Liver (tissue), 9 donors: ENCODE data around the gene INHBB. TPM values are rescaled to one million over a fixed set of nuclear protein-coding genes. Genes with fewer than 3 reads are reported as not detected.

Experiments used
- DNase-seq: peaks from one replicate; pipeline ENCODE4 v3.0.0-alpha.2; 2017; ENCODE audit warnings: low spot score
- H3K27ac ChIP-seq, 2 donors: one replicate each; pipeline ENCODE4 v1.7.0; 2013; ENCODE audit warnings: inconsistent platforms in 2 of 2, low read length in 2 of 2, control low read depth in 1 of 2, low read depth in 1 of 2, mild to moderate bottlenecking in 1 of 2
- H3K27me3 ChIP-seq, 4 donors: one replicate each; pipeline versions ENCODE4 v1.6.1 to v1.7.0; 2013; ENCODE audit warnings: low read length in 3 of 4, inconsistent platforms in 1 of 4, mild to moderate bottlenecking in 1 of 4, moderate library complexity in 1 of 4; ENCODE audit not compliant: control insufficient read depth in 4 of 4, insufficient read depth in 4 of 4
- H3K36me3 ChIP-seq, 4 donors: one replicate each; pipeline versions ENCODE4 v1.6.1 to v1.7.0; 2013; ENCODE audit warnings: low read length in 3 of 4, mild to moderate bottlenecking in 3 of 4, low read depth in 1 of 4, moderate library complexity in 1 of 4; ENCODE audit not compliant: control insufficient read depth in 4 of 4, insufficient read depth in 3 of 4
- H3K4me1 ChIP-seq, 4 donors: one replicate each; pipeline versions ENCODE4 v1.6.1 to v1.7.0; 2013; ENCODE audit warnings: low read length in 3 of 4, mild to moderate bottlenecking in 3 of 4, moderate library complexity in 1 of 4; ENCODE audit not compliant: control insufficient read depth in 4 of 4, insufficient read depth in 4 of 4
- H3K4me3 ChIP-seq, 3 donors: one replicate each; pipeline versions ENCODE4 v1.6.1 to v1.7.0; 2013; ENCODE audit warnings: low read length in 3 of 3, control low read depth in 1 of 3, low read depth in 1 of 3, mild to moderate bottlenecking in 1 of 3
- H3K9ac ChIP-seq, 2 donors: one replicate each; pipeline ENCODE4 v1.7.0; 2013; ENCODE audit warnings: low read length in 2 of 2, mild to moderate bottlenecking in 2 of 2, moderate library complexity in 2 of 2, control low read depth in 1 of 2, low read depth in 1 of 2
- H3K9me3 ChIP-seq, 4 donors: one replicate each; pipeline versions ENCODE4 v1.6.1 to v1.7.0; 2013; ENCODE audit warnings: low read length in 3 of 4; ENCODE audit not compliant: control insufficient read depth in 4 of 4
- FOXA1 ChIP-seq: IDR thresholded peaks from 2 replicates; pipeline ENCODE4 v1.6.1; 2016; ENCODE audit warnings: antibody characterized with exemption
- GABPA ChIP-seq, 2 donors: IDR thresholded peaks in 1 of 2; conservative IDR thresholded peaks in 1 of 2; 2 replicates each; pipeline ENCODE4 v1.6.1; 2016; ENCODE audit warnings: antibody characterized with exemption in 2 of 2, mild to moderate bottlenecking in 1 of 2, moderate library complexity in 1 of 2
- HNF4A ChIP-seq, 2 donors: conservative IDR thresholded peaks; 2 replicates each; pipeline ENCODE4 v1.6.1; 2016; ENCODE audit warnings: antibody characterized with exemption in 2 of 2, mild to moderate bottlenecking in 2 of 2
- HNF4G ChIP-seq: IDR thresholded peaks from 2 replicates; pipeline ENCODE4 v1.6.1; 2016; ENCODE audit warnings: antibody characterized with exemption
- JUND ChIP-seq, 2 donors: IDR thresholded peaks; 2 replicates each; pipeline ENCODE4 v1.6.1; 2016; ENCODE audit warnings: antibody characterized with exemption in 2 of 2
- RAD21 ChIP-seq, 2 donors: IDR thresholded peaks; 2 replicates each; pipeline ENCODE4 v1.6.1; 2016; ENCODE audit warnings: antibody characterized with exemption in 2 of 2, mild to moderate bottlenecking in 2 of 2
- RXRA ChIP-seq, 2 donors: IDR thresholded peaks; 2 replicates each; pipeline ENCODE4 v1.6.1; 2017 to 2018; ENCODE audit warnings: antibody characterized with exemption in 2 of 2, mild to moderate bottlenecking in 1 of 2
- SP1 ChIP-seq: IDR thresholded peaks from 2 replicates; pipeline ENCODE4 v1.6.1; 2018; ENCODE audit warnings: antibody characterized with exemption, mild to moderate bottlenecking
- TAF1 ChIP-seq: conservative IDR thresholded peaks from 2 replicates; pipeline ENCODE4 v1.6.1; 2016; ENCODE audit warnings: antibody characterized with exemption, mild to moderate bottlenecking
- YY1 ChIP-seq: IDR thresholded peaks from 2 replicates; pipeline ENCODE4 v1.6.1; 2016; ENCODE audit warnings: antibody characterized with exemption, mild to moderate bottlenecking
- WGBS: extraction: QIAGEN DNeasy Blood & Tissue Kit; methylation state at CpG from one replicate; pipeline ENCODE4 v1.1.7; 2013; 5-methylcytosine and 5-hydroxymethylcytosine counted together
- polyA plus RNA-seq, 2 donors: library from polyadenylated mRNA; stranded (reverse) in 1 of 2; unstranded in 1 of 2; fragments of 200-250 nt in 1 of 2; fragments of >200 nt in 1 of 2; fragmentation: Nextera tagmentation in 1 of 2; extraction: Ambion mirVana in 1 of 2; gene quantifications; one replicate each; pipeline versions ENCODE4 v1.2.1 to v1.2.3, GENCODE V29; 2013 to 2015
- total RNA-seq, 2 donors: library from RNA; depleted of rRNA; stranded (reverse); fragments of >200 nt; gene quantifications; one replicate each; pipeline ENCODE4 v1.2.3, GENCODE V29; 2014
- TF ChIP-seq, protein P1 (sequence below): IDR thresholded peaks from 2 replicates; pipeline ENCODE4 v1.6.1; 2016; ENCODE audit warnings: antibody characterized with exemption
- TF ChIP-seq, protein P2 (sequence below): IDR thresholded peaks from 2 replicates; pipeline ENCODE4 v1.6.1; 2016; ENCODE audit warnings: antibody characterized with exemption
- TF ChIP-seq, protein P3 (sequence below): IDR thresholded peaks from 2 replicates; pipeline ENCODE4 v1.6.1; 2016; ENCODE audit warnings: antibody characterized with exemption, mild to moderate bottlenecking
- TF ChIP-seq, protein P4 (sequence below): IDR thresholded peaks from 2 replicates; pipeline ENCODE4 v1.6.1; 2016; ENCODE audit warnings: antibody characterized with exemption
- TF ChIP-seq, protein P5 (sequence below): fragments of 150-350 bp; IDR thresholded peaks from 2 replicates; pipeline ENCODE4 v1.5.1; 2017; ENCODE audit warnings: improper control_type of control experiment, low read depth, low read length; ENCODE audit not compliant: missing input control
- donor health status: healthy.
- donor health status: healthy.
- donor health status: healthy.
- donor health status: healthy.
- donor health status: healthy.

INHBB gene
- total and polyA plus RNA-seq, 4 donors: 0.36 to 7.4 (median 2.1) TPM

DNA sequence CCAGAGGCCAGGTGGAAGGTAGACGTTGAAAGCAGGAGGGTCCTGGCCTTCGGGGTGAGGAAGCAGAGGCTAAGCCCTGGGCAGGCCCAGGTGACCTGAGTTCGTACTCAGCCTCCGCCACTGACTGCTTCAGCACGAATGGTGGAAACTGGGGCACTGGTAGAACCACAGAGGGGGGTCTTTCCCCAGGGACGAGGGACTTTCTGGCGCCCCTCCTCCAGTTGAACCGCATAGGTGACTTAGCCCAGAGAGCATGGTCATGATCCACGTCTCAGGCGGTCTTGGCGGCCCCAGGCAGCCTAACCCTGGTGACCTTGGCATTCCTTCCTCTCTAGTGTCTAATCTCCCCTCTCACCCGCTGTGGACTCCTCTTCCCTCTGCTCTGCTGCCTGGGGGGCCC lies 30.2 kb downstream of the INHBB start (continued):
- no peak for TF ChIP-seq HNF4A (conservative IDR thresholded peaks at IDR 0.05)
- TF ChIP-seq SP1: no peak
- TF ChIP-seq YY1: no peak
- TF ChIP-seq HNF4G: no peak
- TF ChIP-seq, protein P1, sequence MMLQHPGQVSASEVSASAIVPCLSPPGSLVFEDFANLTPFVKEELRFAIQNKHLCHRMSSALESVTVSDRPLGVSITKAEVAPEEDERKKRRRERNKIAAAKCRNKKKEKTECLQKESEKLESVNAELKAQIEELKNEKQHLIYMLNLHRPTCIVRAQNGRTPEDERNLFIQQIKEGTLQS: no peak

DNA sequence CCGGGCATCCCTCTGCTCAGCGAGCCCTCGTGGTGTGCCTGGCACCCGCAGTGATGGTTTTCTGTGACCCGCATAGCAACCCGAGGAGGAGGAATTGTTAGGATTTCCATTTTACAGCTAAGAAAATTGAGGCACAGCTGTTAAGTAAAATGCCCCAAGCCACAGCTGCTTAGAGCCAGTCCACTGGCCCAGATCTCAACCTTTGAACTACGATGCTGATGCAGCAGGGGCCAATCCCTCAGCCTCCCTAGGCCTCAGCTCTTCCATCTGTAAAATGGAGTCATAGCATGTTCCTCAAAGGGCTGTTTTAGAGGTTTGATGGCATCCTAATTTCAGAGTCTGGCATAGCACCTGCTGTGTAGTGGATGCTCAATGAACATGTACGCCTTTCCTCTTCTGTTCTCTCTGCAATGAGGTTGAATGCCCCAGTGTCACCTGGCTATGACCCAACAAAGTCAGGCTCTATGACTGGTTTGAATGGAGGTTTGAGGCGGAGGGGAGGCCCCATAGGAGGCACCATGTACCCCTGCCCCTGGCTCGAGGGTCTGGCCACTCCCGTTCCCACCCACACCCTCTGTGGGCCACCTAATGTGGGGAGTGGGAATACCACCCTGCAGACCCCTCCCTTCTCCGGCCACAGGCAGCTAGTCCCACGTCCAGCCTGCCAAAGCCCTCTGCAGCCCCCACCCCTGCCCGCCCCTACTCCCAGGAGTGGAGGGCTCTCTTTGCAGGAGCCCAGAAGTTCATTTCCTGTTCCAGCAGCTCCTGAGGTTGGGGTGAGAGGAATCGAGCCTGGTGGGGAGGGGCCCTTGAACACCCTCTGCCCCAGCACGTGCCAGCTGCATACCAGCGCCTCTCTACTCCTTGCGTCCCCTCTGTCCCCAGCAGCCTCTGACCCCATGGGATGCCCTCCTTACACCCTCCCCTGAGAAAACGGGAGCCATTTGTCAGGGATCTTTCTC lies 31.0 kb downstream of the INHBB start:
- no peak for TF ChIP-seq RXRA (IDR thresholded peaks at IDR 0.05)
- TF ChIP-seq GABPA (IDR thresholded peaks at IDR 0.05 in 1 of 2, conservative IDR thresholded peaks at IDR 0.05 in 1 of 2): no peak
- TF ChIP-seq, protein P2, sequence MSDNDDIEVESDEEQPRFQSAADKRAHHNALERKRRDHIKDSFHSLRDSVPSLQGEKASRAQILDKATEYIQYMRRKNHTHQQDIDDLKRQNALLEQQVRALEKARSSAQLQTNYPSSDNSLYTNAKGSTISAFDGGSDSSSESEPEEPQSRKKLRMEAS: no peak
- no peak for TF ChIP-seq HNF4A (conservative IDR thresholded peaks at IDR 0.05)
- no peak for TF ChIP-seq SP1
- TF ChIP-seq JUND (IDR thresholded peaks at IDR 0.05): no peak
- TF ChIP-seq RAD21 (IDR thresholded peaks at IDR 0.05): no peak
- TF ChIP-seq, protein P3, sequence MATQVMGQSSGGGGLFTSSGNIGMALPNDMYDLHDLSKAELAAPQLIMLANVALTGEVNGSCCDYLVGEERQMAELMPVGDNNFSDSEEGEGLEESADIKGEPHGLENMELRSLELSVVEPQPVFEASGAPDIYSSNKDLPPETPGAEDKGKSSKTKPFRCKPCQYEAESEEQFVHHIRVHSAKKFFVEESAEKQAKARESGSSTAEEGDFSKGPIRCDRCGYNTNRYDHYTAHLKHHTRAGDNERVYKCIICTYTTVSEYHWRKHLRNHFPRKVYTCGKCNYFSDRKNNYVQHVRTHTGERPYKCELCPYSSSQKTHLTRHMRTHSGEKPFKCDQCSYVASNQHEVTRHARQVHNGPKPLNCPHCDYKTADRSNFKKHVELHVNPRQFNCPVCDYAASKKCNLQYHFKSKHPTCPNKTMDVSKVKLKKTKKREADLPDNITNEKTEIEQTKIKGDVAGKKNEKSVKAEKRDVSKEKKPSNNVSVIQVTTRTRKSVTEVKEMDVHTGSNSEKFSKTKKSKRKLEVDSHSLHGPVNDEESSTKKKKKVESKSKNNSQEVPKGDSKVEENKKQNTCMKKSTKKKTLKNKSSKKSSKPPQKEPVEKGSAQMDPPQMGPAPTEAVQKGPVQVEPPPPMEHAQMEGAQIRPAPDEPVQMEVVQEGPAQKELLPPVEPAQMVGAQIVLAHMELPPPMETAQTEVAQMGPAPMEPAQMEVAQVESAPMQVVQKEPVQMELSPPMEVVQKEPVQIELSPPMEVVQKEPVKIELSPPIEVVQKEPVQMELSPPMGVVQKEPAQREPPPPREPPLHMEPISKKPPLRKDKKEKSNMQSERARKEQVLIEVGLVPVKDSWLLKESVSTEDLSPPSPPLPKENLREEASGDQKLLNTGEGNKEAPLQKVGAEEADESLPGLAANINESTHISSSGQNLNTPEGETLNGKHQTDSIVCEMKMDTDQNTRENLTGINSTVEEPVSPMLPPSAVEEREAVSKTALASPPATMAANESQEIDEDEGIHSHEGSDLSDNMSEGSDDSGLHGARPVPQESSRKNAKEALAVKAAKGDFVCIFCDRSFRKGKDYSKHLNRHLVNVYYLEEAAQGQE: no peak
- TF ChIP-seq FOXA1: no peak
- no peak for TF ChIP-seq HNF4G
- TF ChIP-seq, protein P4, sequence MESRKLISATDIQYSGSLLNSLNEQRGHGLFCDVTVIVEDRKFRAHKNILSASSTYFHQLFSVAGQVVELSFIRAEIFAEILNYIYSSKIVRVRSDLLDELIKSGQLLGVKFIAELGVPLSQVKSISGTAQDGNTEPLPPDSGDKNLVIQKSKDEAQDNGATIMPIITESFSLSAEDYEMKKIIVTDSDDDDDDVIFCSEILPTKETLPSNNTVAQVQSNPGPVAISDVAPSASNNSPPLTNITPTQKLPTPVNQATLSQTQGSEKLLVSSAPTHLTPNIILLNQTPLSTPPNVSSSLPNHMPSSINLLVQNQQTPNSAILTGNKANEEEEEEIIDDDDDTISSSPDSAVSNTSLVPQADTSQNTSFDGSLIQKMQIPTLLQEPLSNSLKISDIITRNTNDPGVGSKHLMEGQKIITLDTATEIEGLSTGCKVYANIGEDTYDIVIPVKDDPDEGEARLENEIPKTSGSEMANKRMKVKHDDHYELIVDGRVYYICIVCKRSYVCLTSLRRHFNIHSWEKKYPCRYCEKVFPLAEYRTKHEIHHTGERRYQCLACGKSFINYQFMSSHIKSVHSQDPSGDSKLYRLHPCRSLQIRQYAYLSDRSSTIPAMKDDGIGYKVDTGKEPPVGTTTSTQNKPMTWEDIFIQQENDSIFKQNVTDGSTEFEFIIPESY: no peak
- no peak for TF ChIP-seq YY1
- TF ChIP-seq, protein P5, sequence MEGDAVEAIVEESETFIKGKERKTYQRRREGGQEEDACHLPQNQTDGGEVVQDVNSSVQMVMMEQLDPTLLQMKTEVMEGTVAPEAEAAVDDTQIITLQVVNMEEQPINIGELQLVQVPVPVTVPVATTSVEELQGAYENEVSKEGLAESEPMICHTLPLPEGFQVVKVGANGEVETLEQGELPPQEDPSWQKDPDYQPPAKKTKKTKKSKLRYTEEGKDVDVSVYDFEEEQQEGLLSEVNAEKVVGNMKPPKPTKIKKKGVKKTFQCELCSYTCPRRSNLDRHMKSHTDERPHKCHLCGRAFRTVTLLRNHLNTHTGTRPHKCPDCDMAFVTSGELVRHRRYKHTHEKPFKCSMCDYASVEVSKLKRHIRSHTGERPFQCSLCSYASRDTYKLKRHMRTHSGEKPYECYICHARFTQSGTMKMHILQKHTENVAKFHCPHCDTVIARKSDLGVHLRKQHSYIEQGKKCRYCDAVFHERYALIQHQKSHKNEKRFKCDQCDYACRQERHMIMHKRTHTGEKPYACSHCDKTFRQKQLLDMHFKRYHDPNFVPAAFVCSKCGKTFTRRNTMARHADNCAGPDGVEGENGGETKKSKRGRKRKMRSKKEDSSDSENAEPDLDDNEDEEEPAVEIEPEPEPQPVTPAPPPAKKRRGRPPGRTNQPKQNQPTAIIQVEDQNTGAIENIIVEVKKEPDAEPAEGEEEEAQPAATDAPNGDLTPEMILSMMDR: no peak
- TF ChIP-seq TAF1: no peak
- H3K27ac ChIP-seq: no peak overlapping the region
- H3K4me1 ChIP-seq: no peaks in the 10 kb centered on the region
- H3K9ac ChIP-seq: no peak overlapping the region
- no peaks in the 10 kb centered on the region for H3K27me3 ChIP-seq
- no peaks in the 10 kb centered on the region for H3K9me3 ChIP-seq
- H3K36me3 ChIP-seq: no peaks in the 10 kb centered on the region
- WGBS: 86% methylated on average over 19 of the region's 19 CpGs
- no peak for DNase-seq
- H3K4me3 ChIP-seq: no peak overlapping the region
